Ectodermal cell (in vitro differentiated cells): ENCODE data around the gene PLS1.
"Not testable (repeated sequence)": the region's sequence is repeated elsewhere in the genome, so short reads cannot be mapped to it uniquely, and the experiment has no call there.

Experiments
- H3K27ac ChIP-seq: 2 replicates; pipeline ENCODE4 v1.7.0; 2013; ENCODE audit warnings: mild to moderate bottlenecking, low read depth, low read length; ENCODE audit not compliant: insufficient read depth, poor library complexity, severe bottlenecking
- H3K27me3 ChIP-seq: 2 replicates; pipeline ENCODE4 v1.7.0; 2013; ENCODE audit warnings: mild to moderate bottlenecking, low read length; ENCODE audit not compliant: insufficient read depth, control insufficient read depth, poor library complexity, severe bottlenecking
- H3K36me3 ChIP-seq: one replicate; pipeline ENCODE4 v1.7.0; 2013; ENCODE audit warnings: low read length; ENCODE audit not compliant: control insufficient read depth, insufficient read depth
- H3K4me1 ChIP-seq: one replicate; pipeline ENCODE4 v1.7.0; 2013; ENCODE audit warnings: low read length; ENCODE audit not compliant: control insufficient read depth, insufficient read depth
- H3K4me3 ChIP-seq: 2 replicates; pipeline ENCODE4 v1.7.0; 2013; ENCODE audit warnings: low read depth, low read length, control low read depth; ENCODE audit not compliant: insufficient read depth
- H3K9me3 ChIP-seq: 2 replicates; pipeline ENCODE4 v1.7.0; 2013; ENCODE audit warnings: mild to moderate bottlenecking, low read length, moderate library complexity; ENCODE audit not compliant: control insufficient read depth
- WGBS, 2 experiments: methylation state at CpG; one replicate each; pipeline ENCODE4 v1.1.7; 2013; ENCODE audit warnings: missing lambda C conversion rate in 2 of 2; 5-methylcytosine and 5-hydroxymethylcytosine counted together

The PLS1 gene

DNA sequence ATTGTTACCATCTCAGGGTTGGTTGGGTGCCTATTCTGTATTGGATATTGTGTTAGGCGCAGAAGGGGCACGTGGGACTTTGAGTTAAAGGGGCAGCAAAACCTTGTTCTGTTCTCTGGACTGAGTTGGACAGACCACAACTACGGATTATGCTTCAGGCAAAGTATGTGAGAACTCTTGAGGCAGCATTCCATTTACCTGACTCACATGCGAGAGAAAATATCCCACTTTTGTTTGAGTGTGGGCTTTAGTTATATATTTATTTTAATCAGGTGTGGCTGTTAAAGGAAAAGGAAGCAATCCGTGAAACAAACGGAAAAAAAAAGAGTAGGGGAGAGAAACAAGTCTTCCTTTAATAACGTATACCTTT, 627 bp upstream of the PLS1 start:
- 20 to 28% methylated on average over 7 of the region's 7 CpGs for WGBS, 2 experiments
- H3K36me3 ChIP-seq: no peaks in the 10 kb centered on the region

DNA sequence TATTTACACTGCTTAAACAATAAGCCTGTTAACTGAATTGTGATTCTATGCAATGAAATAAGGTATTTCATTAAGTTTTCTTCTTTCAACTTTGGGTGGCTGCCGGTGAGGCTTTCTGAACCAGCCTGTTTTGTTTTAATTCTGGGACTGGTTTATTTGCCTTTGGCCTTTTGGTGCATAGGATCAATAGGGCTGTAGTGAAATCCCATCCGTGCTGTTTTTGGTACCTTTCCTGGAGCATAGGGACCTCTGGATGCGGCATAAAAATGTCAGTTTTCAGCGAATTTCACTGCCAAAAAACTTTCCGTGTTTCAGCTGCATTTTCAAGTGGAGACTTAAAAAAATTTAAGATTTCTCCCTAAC, 514 bp downstream of the PLS1 start:
- Histone ChIP-seq H3K27me3 (peaks cover 15% of the 10 kb centered on the region), H3K4me1 (peaks cover 5% of the 10 kb centered on the region), H3K27ac (no peak overlapping the region), H3K9me3 (no peaks in the 10 kb centered on the region), H3K4me3 (peak overlapping the region; percentile 71), H3K36me3 (no peaks in the 10 kb centered on the region)
- WGBS, 2 experiments: 12 to 15% methylated on average over 5 of the region's 5 CpGs

More for the DNA sequence above, 627 bp upstream of the PLS1 start:
- Histone ChIP-seq H3K27me3 (peaks cover 15% of the 10 kb centered on the region), H3K27ac (no peak overlapping the region), H3K9me3 (no peaks in the 10 kb centered on the region), H3K4me3 (peak overlapping the region; percentile 71), H3K4me1 (peaks cover 5% of the 10 kb centered on the region)

DNA sequence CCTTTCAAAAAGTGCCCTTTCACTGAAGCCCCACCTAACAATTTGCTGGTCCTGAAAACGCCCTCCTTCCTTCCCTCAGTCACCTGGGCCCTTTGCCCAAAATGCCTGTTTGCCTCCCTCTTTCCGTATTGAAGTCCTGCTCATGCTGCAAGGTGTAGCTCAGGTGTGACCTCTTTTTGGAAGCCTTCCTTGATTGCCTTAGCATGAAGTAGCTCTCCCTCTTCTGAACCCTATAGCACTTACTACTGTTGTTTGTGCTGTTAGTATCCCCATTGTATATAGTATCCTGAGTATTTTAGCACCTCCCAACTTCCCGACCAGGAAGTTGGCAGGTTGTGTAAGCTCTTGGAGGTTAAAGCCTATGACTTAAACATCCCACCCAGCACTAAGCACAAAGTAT, 1.7 kb downstream of the PLS1 start:
- WGBS, 2 experiments: 64 to 68% methylated on average over 2 of the region's 3 CpGs
- Histone ChIP-seq H3K27me3 (peaks cover 15% of the 10 kb centered on the region), H3K36me3 (no peaks in the 10 kb centered on the region), H3K27ac (no peak overlapping the region), H3K4me1 (peaks cover 5% of the 10 kb centered on the region), H3K9me3 (no peaks in the 10 kb centered on the region), H3K4me3 (no peak overlapping the region)

DNA sequence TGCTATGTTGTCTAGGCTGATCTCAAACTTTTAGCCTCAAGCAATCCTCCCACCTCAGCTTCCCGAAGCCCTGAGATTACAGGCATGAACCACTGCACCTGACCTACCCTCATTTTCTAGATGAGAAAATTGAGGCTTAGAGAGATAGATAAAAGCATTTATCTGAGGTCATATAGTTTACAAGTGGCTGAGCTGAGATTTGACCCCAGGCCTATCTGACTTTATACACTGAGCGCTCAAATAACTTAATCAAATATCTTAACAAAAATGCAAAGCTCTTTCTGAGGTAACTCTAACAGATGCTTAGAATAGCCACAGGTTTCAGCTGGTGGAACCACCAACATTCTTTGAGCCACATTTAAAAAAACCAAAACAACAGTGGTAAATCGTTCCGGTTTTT, 5.5 kb downstream of the PLS1 start:
- Histone ChIP-seq H3K27me3 (peaks cover 5% of the 10 kb centered on the region), H3K27ac (no peak overlapping the region), H3K4me3 (no peak overlapping the region), H3K9me3 (no peaks in the 10 kb centered on the region), H3K36me3 (no peaks in the 10 kb centered on the region), H3K4me1 (no peaks in the 10 kb centered on the region)
- 91 to 92% methylated on average over 4 of the region's 4 CpGs for WGBS, 2 experiments

DNA sequence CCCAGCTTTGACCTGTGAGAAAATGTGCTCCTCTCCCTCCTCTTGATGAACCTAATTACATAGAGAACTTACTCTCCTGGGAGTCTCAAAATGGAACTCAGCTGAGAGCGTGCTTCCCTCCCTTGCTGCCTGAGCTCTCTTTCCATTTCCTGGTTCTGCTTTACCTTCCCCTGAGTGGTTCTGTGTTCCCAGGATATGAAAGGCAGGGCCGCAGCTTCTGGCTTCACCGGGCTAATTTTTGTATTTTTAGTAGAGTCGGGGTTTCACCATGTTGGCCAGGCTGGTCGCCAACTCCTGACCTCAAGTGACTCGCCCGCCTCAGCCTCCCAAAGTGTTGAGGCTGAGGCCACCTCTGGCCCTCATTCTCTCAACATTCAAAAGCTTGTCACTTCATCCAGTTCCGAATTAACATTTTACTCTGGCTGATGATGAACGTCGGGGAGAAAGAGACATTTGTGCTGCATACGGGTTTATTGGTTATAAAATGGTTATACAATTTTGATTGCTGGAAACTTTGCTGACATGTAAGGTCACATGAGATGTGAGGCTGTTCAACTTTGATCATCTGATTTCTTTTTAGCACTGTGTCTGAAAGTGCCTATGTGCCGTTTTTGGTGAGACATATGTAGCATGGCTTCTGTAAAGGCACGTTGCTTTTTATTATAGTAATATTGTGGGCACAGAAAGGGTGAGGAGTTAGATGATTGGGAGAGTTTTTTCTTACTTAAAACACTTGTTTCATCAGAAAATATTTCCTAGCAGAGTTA, 6.6 kb downstream of the PLS1 start:
- WGBS, 2 experiments: 94 to 95% methylated on average over 13 of the region's 13 CpGs
- Histone ChIP-seq H3K9me3 (no peaks in the 10 kb centered on the region), H3K36me3 (no peaks in the 10 kb centered on the region), H3K27ac (no peak overlapping the region), H3K4me1 (no peaks in the 10 kb centered on the region), H3K27me3 (no peaks in the 10 kb centered on the region), H3K4me3 (no peak overlapping the region)

DNA sequence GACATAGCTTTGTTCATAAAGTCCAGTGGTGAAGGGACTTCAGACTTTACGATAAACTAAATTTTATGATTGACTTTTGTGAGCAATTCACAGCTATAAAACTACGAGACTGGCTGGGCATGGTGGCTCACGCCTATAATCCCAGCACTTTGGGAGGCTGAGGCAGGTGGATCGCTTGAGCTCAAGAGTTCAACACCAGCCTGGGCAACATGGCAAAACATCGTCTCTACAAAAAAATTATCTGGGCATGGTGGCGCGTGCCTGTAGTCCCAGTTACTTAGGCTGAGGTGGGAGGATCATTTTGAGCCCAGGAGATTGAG, 7.2 kb downstream of the PLS1 start:
- H3K36me3 ChIP-seq, H3K4me3 ChIP-seq, H3K4me1 ChIP-seq, H3K27me3 ChIP-seq, H3K9me3 ChIP-seq, H3K27ac ChIP-seq: not testable (repeated sequence)
- 94 to 95% methylated on average over 7 of the region's 7 CpGs for WGBS, 2 experiments

DNA sequence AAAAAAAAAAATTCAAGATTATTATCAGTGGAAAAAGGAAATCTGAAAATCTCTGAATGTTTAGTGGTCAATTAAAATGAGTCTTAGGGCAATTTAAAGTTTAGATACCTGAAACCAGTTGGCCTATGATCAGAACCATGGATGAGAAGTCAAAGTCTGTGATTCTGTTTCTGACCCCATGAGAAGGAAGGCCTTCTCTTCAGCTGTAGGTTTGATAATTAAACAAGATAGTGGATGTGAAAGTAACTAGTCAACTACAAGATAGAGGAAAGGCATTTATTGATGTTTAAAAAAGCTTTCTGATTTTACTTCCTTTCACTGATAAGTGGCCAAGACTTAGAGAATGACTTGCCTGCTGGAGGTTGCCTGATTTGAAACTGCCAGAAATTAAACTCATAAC, 8.7 kb downstream of the PLS1 start:
- Histone ChIP-seq H3K27me3 (no peaks in the 10 kb centered on the region), H3K9me3 (no peaks in the 10 kb centered on the region), H3K36me3 (no peaks in the 10 kb centered on the region), H3K4me1 (no peaks in the 10 kb centered on the region), H3K4me3 (no peak overlapping the region), H3K27ac (no peak overlapping the region)

DNA sequence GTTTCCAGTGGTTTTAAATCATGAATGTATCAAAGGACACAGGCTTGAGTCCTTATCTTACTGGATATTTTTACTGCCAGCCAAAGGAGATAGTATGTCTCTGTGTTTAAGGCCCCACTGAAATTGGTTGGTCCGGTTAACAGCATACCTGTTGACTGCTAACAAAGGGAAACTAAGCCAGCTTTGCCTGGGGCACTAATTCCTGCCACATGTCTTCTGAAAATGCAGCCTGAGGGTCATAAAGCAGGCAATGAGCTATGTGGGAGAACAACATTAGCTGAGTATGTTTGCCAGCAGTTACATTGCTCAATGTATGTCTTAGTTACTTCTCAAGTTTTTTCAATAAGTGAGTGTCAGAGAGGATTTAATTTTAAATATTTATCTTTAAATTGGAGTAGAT, 12.4 kb downstream of the PLS1 start:
- WGBS, 2 experiments: 83 to 93% methylated on average over 1 of the region's 1 CpG
- no peak overlapping the region for H3K4me3 ChIP-seq

DNA sequence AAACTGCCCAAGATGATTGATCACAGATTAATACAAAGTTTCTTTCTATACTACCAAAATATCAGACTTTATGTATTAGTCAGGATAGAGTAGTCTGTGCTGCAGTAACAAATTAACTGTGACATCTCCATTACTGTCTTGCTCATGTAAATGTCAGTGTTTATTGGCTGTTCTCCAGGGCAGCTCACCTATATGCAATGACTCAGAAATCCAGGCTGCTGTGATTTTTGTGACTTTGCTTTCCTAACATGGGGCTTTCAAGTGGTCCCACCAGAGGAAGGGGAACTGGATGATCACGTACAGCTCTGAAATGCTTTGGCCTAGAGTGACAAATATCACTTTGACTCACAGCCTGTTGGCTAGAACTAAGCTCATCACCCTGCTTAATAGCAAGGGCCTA, 12.9 kb downstream of the PLS1 start:
- Histone ChIP-seq H3K36me3 (no peaks in the 10 kb centered on the region), H3K4me1 (no peaks in the 10 kb centered on the region), H3K27me3 (no peaks in the 10 kb centered on the region), H3K9me3 (no peaks in the 10 kb centered on the region), H3K4me3 (no peak overlapping the region), H3K27ac (no peak overlapping the region)
- 90 to 94% methylated on average over 1 of the region's 1 CpG for WGBS, 2 experiments

More for the DNA sequence above, 12.4 kb downstream of the PLS1 start:
- Histone ChIP-seq H3K27me3 (no peaks in the 10 kb centered on the region), H3K4me1 (no peaks in the 10 kb centered on the region), H3K9me3 (no peaks in the 10 kb centered on the region), H3K36me3 (no peaks in the 10 kb centered on the region), H3K27ac (no peak overlapping the region)

DNA sequence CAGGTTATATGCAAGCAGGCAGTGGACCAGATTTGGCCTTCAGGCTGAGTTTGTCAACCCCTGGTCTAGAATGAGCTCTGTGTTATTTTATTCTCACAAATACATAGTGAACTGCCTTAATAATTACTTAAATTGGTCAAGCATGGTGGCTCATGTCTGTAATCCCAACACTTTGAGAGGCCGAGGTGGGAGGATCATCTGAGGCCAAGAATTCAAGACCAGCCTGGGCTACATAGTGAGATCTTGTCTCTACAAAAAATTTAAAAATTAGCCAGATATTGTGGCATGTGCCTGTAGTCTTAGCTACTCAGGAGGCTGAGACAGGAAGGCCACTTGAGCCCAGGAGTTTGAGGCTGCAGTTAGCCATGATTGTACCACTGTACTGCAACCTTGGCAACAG, 15.0 kb downstream of the PLS1 start:
- 81 to 96% methylated on average over 1 of the region's 1 CpG for WGBS, 2 experiments
- Histone ChIP-seq H3K4me1 (no peaks in the 10 kb centered on the region), H3K36me3 (no peaks in the 10 kb centered on the region), H3K4me3 (no peak overlapping the region), H3K9me3 (no peaks in the 10 kb centered on the region), H3K27ac (no peak overlapping the region), H3K27me3 (no peaks in the 10 kb centered on the region)

DNA sequence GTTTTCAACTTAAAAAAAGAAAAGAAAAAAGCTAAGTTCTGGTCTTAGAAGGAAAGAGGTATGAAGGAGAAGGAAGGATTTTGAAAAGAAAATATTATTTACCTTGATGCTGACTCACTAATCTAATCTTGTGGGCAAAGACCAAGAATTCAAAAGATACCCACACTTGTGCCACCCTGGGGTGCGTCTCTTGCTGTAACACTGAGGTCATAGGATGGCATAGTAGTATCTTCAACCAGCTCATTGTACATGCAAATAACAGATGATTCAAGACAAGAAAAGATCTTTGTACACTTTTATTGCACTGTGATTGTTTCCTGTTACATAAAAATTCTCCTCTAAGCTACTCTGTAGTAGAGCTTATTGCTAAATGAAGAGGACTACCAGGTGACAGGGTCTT, 17.3 kb downstream of the PLS1 start:
- 88 to 100% methylated on average over 1 of the region's 1 CpG for WGBS, 2 experiments
- no peaks in the 10 kb centered on the region for H3K36me3 ChIP-seq
- no peak overlapping the region for H3K4me3 ChIP-seq
- no peaks in the 10 kb centered on the region for H3K9me3 ChIP-seq
- no peaks in the 10 kb centered on the region for H3K4me1 ChIP-seq
- no peak overlapping the region for H3K27ac ChIP-seq
- H3K27me3 ChIP-seq: no peaks in the 10 kb centered on the region
